A673 (cell line): ENCODE results near the gene PLEKHA6.

Experiments
- EZH2 ChIP-seq: fragments of 200-600 bp; sonication (generic); IDR thresholded peaks from 2 replicates; pipeline ENCODE4 v1.6.1; 2017; ENCODE audit warnings: borderline replicate concordance, low read depth, mild to moderate bottlenecking, mixed read lengths, antibody characterized with exemption, low read length; ENCODE audit not compliant: poor library complexity, severe bottlenecking
- TF ChIP-seq, protein P1 (sequence below): fragments of 300-800, 200-600 bp; sonication (generic); conservative IDR thresholded peaks from 2 replicates; pipeline ENCODE4 v1.5.1; 2017; ENCODE audit warnings: low read depth, mild to moderate bottlenecking, antibody characterized with exemption, low read length, moderate library complexity, mixed read lengths

DNA sequence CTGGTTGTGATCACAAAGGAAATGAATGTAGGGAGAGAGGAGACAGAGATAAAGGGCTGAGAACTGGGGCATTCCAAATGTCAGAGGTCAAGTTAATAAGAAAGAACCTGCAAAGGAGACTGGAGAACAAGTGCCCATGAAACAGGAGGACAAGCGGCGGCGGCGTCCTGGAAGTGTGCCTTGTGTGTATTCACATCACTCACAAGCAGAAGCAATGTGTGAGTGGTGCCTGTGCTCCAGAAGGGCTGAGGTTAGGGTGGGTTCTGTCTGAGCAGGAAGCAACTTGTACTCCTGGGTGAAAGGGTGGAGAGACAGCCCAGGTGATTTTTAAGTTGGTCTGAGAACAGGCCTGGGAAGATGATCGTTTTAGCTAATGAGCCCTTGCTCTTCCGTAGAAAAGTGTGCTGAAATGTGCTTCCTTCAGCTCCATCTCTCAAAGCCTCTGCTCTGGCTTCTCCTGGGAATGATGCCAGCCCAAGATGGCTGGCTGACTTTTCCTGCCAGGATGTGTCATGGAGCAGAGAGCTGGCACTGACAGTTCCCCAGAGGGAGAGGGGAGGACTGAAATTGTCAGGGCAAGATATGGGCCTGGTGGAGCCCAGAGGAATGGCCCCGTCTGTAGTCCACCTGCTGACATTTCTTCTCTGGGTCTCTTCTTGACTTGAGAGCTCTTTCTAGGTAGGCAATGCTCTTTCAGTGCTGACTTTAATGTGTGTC, 25.1 kb upstream of the PLEKHA6 start:
- TF ChIP-seq EZH2 = no peak
- TF ChIP-seq, protein P1, sequence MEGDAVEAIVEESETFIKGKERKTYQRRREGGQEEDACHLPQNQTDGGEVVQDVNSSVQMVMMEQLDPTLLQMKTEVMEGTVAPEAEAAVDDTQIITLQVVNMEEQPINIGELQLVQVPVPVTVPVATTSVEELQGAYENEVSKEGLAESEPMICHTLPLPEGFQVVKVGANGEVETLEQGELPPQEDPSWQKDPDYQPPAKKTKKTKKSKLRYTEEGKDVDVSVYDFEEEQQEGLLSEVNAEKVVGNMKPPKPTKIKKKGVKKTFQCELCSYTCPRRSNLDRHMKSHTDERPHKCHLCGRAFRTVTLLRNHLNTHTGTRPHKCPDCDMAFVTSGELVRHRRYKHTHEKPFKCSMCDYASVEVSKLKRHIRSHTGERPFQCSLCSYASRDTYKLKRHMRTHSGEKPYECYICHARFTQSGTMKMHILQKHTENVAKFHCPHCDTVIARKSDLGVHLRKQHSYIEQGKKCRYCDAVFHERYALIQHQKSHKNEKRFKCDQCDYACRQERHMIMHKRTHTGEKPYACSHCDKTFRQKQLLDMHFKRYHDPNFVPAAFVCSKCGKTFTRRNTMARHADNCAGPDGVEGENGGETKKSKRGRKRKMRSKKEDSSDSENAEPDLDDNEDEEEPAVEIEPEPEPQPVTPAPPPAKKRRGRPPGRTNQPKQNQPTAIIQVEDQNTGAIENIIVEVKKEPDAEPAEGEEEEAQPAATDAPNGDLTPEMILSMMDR = no peak
